GM18520 (cell line): ENCODE results near the gene CAMK2A.

ENCODE experiments used
- ATAC-seq: cut with Tn5 transposase; IDR thresholded peaks from one replicate; pipeline ENCODE4 v1.9.1; 2021; ENCODE audit not compliant: unreplicated experiment

The CAMK2A gene

GRCh38 chr5:150300496-150301169 lies 11.1 kb upstream of the CAMK2A start:
- no peak for ATAC-seq

- no peak for ATAC-seq
Measured at GRCh38 chr5:150299571-150300327, 10.2 kb upstream of the CAMK2A start.

GRCh38 chr5:150298701-150299451 lies 9.3 kb upstream of the CAMK2A start:
- ATAC-seq, result no peak

GRCh38 chr5:150297934-150298595 lies 8.5 kb upstream of the CAMK2A start:
- no peak for ATAC-seq

- no peak for ATAC-seq
Measured at GRCh38 chr5:150297236-150297890, 7.8 kb upstream of the CAMK2A start.

GRCh38 chr5:150296496-150296895 lies 6.9 kb upstream of the CAMK2A start:
- no peak for ATAC-seq

GRCh38 chr5:150295741-150296486 lies 6.3 kb upstream of the CAMK2A start:
- no peak for ATAC-seq

GRCh38 chr5:150295172-150295634 lies 5.6 kb upstream of the CAMK2A start:
- ATAC-seq, result no peak

GRCh38 chr5:150294551-150295071 lies 5.0 kb upstream of the CAMK2A start:
- ATAC-seq, result no peak

- ATAC-seq, result no peak
Measured at GRCh38 chr5:150293091-150293941, 3.7 kb upstream of the CAMK2A start.

GRCh38 chr5:150291388-150292385 lies 2.1 kb upstream of the CAMK2A start:
- no peak for ATAC-seq

- ATAC-seq, result no peak
Measured at GRCh38 chr5:150288791-150289190, 782 bp downstream of the CAMK2A start.

GRCh38 chr5:150288361-150288760 lies 1.2 kb downstream of the CAMK2A start:
- no peak for ATAC-seq

GRCh38 chr5:150286820-150287219 lies 2.8 kb downstream of the CAMK2A start:
- ATAC-seq, result no peak

- ATAC-seq, result no peak
Measured at GRCh38 chr5:150285114-150285513, 4.5 kb downstream of the CAMK2A start.

- ATAC-seq, result no peak
Measured at GRCh38 chr5:150284311-150284710, 5.3 kb downstream of the CAMK2A start.

GRCh38 chr5:150283904-150284303 lies 5.7 kb downstream of the CAMK2A start:
- no peak for ATAC-seq

GRCh38 chr5:150281987-150282386 lies 7.6 kb downstream of the CAMK2A start:
- ATAC-seq, result no peak
